ENCODE data around the gene PRTN3.
"Not testable (repeated sequence)": the region's sequence is repeated elsewhere in the genome, so short reads cannot be mapped to it uniquely, and the experiment has no call there.

Gene PRTN3

GRCh38 chr19:848386-848921, 7.7 kb downstream of the PRTN3 start:
- in situ Hi-C loops (cut with MboI; ENCODE audit: low pct_unique_long_range_greater_than_20kb, low sequenced_read_pairs, unreplicated experiment) = no loop called here
- no peak for TF ChIP-seq CTCF (IDR thresholded peaks at IDR 0.05; ENCODE audit: extremely low read depth, insufficient read depth, missing control alignments)
- no peak for DNase-seq (ENCODE audit: low spot score)

GRCh38 chr19:849195-849594, 8.4 kb downstream of the PRTN3 start:
- in situ Hi-C loops (cut with MboI; ENCODE audit: low pct_unique_long_range_greater_than_20kb, low sequenced_read_pairs, unreplicated experiment); DNase-seq (ENCODE audit: low spot score): not testable (repeated sequence)

DNA sequence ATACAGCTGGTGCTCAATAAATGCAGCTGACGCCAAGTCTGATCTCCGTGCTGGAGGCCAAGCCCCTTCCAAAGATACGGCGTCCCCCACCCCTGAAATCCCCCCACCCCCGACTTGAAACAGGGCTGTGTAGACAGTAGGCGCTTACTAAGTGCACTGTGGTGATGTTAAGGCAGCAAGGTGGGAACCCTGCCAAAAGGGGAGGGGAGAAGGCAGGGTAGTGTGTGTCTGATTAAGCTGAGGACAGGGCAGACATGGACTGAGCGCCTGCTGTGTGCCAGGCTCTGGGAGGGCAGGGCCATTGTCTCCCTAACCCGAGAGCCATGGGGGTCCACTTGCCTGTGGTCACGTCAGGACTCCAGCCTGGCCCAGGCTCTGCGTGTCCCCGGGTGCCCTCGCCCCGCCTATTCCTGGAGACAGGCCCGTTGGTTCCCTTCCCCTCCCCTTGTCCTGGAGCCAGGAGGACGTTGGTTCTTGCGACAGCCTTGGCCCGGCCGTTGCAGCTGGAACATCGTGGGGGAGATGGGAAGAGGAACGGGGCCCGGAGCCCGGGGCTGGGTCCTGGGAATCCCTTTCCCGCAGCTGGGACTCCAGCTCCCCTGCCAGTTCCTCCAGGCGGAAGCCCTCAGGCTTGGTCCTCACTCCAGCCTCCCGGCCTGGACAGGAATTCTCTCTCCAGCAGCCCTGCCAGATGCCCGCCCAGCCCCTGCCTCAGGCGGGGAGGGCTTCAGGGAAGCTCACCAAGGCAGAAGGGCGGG, 9.6 kb downstream of the PRTN3 start:
- TF ChIP-seq CTCF (IDR thresholded peaks at IDR 0.05; ENCODE audit: extremely low read depth, insufficient read depth, missing control alignments) = no peak
- in situ Hi-C loops (cut with MboI; ENCODE audit: low pct_unique_long_range_greater_than_20kb, low sequenced_read_pairs, unreplicated experiment) = loop anchor here (10.0 kb wide), 1 partner anchor 134 kb away; the partner anchor contains the start of gene WDR18
- no peak for DNase-seq (ENCODE audit: low spot score)

DNA sequence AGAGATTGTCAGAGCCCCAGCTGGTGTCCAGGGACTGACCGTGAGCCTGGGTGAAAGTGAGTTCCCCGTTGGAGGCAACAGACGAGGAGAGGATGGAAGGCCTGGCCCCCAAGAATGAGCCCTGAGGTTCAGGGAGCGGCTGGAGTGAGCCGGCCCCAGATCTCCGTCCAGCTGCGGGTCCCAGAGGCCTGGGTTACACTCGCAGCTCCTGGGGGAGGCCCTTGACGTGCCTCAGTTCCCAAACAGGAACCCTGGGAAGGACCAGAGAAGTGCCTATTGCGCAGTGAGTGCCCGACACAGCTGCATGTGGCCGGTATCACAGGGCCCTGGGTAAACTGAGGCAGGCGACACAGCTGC, 10.2 kb downstream of the PRTN3 start:
- no peak for TF ChIP-seq CTCF (IDR thresholded peaks at IDR 0.05; ENCODE audit: extremely low read depth, insufficient read depth, missing control alignments)
- in situ Hi-C loops (cut with MboI; ENCODE audit: low pct_unique_long_range_greater_than_20kb, low sequenced_read_pairs, unreplicated experiment) = loop anchor here (10.0 kb wide), 1 partner anchor 134 kb away; the partner anchor contains the start of gene WDR18
- DNase-seq (ENCODE audit: low spot score) = no peak

- in situ Hi-C loops (cut with MboI; ENCODE audit: low pct_unique_long_range_greater_than_20kb, low sequenced_read_pairs, unreplicated experiment) = loop anchor here (10.0 kb wide), 1 partner anchor 132 kb away; the partner anchor contains the start of gene WDR18
- no peak for DNase-seq (ENCODE audit: low spot score)
- no peak for TF ChIP-seq CTCF (IDR thresholded peaks at IDR 0.05; ENCODE audit: extremely low read depth, insufficient read depth, missing control alignments)
These were observed 11.6 kb downstream of the PRTN3 start, which contains the start of gene ELANE for GRCh38 chr19:852136-853013. Gene ELANE (plus strand): TSS chr19:852303. CDS start chr19:852329, 26 bp downstream.

DNA sequence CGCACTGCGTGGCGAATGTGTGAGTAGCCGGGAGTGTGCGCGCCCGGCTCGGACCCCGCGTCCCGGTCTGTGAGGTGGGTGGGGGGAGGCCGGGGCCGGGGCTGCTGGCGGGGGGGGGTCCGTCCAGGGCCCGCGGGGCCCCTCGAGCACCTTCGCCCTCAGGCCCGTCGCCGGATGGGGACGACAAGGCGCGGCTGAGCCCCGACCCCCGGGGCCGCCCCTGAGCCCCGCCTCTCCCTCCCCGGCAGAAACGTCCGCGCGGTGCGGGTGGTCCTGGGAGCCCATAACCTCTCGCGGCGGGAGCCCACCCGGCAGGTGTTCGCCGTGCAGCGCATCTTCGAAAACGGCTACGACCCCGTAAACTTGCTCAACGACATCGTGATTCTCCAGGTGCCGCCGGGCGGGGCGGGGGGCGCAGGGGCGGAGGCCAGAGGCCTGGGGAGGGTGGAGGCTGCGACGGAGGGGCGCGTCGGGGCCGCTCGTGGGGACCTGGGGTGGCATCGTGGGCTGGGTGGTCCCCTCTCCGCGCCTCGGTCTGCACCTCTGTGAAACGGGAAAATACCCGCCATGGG, 12.3 kb downstream of the PRTN3 start:
- in situ Hi-C loops (cut with MboI; ENCODE audit: low pct_unique_long_range_greater_than_20kb, low sequenced_read_pairs, unreplicated experiment) = loop anchor here (10.0 kb wide), 1 partner anchor 132 kb away; the partner anchor contains the start of gene WDR18
- no peak for TF ChIP-seq CTCF (IDR thresholded peaks at IDR 0.05; ENCODE audit: extremely low read depth, insufficient read depth, missing control alignments)
- no peak for DNase-seq (ENCODE audit: low spot score)

GRCh38 chr19:853614-854220, 12.9 kb downstream of the PRTN3 start:
- in situ Hi-C loops (cut with MboI; ENCODE audit: low pct_unique_long_range_greater_than_20kb, low sequenced_read_pairs, unreplicated experiment) = loop anchor here (10.0 kb wide), 1 partner anchor 131 kb away; the partner anchor contains the start of gene WDR18
- DNase-seq (ENCODE audit: low spot score) = not testable (repeated sequence)

All from GM13977 (cell line).